ENCODE results near the gene PIK3R3. TPM values are rescaled to one million over a fixed set of nuclear protein-coding genes. Genes with fewer than 3 reads are reported as not detected.

Gene PIK3R3
- total and polyA plus RNA-seq, 9 of the 15 experiments (the other 6 are each of a cell fraction or from before 2014, with no cell fraction given) = 1.4 to 7.7 (median 4.6) TPM

DNA sequence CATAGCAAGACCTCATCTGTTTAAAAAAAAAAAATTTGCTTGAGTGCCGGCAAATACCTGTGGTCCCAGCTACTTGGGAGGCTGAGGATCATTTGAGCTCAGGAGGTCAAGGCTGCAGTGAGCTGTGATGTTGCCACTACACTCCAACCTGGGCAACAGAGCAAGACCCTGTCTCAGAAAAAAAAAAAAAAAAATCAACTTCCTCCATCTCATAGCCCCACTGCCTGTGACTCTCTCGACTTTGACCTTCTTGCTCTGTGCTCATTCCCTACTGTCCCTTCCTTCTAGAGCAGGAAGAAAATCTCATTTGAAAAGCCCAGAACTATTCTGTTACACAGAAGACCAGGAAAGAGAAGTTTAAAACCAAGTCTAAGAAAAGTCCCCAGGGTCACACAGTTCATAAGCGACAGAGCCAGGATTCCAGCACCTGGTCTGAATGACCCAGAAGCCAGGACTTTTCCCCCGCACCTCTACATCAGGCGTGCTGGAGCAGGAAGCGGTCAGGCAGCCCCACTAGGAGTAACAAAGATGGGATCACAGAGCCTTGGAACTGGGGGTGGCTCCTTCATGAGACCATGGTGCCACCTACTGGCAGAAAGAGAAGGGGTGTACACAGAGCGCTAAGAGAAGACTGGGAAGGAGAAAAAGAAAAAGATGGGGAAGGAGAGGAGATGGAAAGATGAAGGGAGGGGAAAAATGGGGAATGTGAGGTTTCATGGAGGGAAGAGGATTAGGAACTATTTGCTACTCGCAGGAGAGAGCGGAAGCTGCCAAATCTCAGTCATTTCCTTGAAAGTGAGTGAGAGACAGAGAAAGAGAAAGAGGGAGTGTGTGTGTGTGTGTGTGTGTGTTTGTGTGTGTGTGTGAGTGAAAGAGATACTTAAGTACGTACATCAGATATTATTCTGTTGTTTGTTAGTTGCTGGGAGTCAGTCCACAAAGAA, 47.0 kb upstream of the PIK3R3 start (continued):
- no peak for TF ChIP-seq NFRKB (IDR thresholded peaks at IDR 0.05; ENCODE audit: low read depth)
- TF ChIP-seq ETV5 (CRISPR knock-in tag; IDR thresholded peaks at IDR 0.05; ENCODE audit: low read depth) = no peak
- TF ChIP-seq ZNF24 (IDR thresholded peaks at IDR 0.05) = peak; percentile 68; the same call in 1 of the 2 replicates
- peak; percentile 28; the same call in 1 of the 2 replicates for TF ChIP-seq TAL1 (IDR thresholded peaks at IDR 0.05)
- no peak for TF ChIP-seq ZNF830 (CRISPR knock-in tag; IDR thresholded peaks at IDR 0.05)
- peak; percentile 86 to 91 for TF ChIP-seq ARNT (IDR thresholded peaks at IDR 0.05)
- TF ChIP-seq, protein P1, sequence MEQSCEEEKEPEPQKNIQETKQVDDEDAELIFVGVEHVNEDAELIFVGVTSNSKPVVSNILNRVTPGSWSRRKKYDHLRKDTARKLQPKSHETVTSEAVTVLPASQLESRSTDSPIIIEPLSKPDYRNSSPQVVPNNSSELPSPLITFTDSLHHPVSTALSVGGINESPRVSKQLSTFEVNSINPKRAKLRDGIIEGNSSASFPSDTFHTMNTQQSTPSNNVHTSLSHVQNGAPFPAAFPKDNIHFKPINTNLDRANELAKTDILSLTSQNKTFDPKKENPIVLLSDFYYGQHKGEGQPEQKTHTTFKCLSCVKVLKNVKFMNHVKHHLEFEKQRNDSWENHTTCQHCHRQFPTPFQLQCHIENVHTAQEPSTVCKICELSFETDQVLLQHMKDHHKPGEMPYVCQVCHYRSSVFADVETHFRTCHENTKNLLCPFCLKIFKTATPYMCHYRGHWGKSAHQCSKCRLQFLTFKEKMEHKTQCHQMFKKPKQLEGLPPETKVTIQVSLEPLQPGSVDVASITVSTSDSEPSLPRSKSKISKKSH (CRISPR knock-in tag; IDR thresholded peaks at IDR 0.05) = no peak
- no peak for TF ChIP-seq ZNF644 (tag; IDR thresholded peaks at IDR 0.05; ENCODE audit: low read depth)
- TF ChIP-seq, protein P2, sequence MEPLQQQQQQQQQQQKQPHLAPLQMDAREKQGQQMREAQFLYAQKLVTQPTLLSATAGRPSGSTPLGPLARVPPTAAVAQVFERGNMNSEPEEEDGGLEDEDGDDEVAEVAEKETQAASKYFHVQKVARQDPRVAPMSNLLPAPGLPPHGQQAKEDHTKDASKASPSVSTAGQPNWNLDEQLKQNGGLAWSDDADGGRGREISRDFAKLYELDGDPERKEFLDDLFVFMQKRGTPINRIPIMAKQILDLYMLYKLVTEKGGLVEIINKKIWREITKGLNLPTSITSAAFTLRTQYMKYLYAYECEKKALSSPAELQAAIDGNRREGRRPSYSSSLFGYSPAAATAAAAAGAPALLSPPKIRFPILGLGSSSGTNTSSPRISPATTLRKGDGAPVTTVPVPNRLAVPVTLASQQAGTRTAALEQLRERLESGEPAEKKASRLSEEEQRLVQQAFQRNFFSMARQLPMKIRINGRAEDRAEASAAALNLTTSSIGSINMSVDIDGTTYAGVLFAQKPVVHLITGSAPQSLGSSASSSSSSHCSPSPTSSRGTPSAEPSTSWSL (CRISPR knock-in tag; IDR thresholded peaks at IDR 0.05; ENCODE audit: borderline replicate concordance) = no peak
- TF ChIP-seq ZNF584 (CRISPR knock-in tag; IDR thresholded peaks at IDR 0.05; ENCODE audit: low read depth) = no peak
- TF ChIP-seq ZNF121 (CRISPR knock-in tag; conservative IDR thresholded peaks at IDR 0.05) = peak; percentile 97
- no peak; the same call in 1 of the 2 replicates for TF ChIP-seq ZNF436 (CRISPR knock-in tag; IDR thresholded peaks at IDR 0.05)
- TF ChIP-seq ZNF311 (CRISPR knock-in tag; IDR thresholded peaks at IDR 0.05) = no peak
- TF ChIP-seq, protein P3, sequence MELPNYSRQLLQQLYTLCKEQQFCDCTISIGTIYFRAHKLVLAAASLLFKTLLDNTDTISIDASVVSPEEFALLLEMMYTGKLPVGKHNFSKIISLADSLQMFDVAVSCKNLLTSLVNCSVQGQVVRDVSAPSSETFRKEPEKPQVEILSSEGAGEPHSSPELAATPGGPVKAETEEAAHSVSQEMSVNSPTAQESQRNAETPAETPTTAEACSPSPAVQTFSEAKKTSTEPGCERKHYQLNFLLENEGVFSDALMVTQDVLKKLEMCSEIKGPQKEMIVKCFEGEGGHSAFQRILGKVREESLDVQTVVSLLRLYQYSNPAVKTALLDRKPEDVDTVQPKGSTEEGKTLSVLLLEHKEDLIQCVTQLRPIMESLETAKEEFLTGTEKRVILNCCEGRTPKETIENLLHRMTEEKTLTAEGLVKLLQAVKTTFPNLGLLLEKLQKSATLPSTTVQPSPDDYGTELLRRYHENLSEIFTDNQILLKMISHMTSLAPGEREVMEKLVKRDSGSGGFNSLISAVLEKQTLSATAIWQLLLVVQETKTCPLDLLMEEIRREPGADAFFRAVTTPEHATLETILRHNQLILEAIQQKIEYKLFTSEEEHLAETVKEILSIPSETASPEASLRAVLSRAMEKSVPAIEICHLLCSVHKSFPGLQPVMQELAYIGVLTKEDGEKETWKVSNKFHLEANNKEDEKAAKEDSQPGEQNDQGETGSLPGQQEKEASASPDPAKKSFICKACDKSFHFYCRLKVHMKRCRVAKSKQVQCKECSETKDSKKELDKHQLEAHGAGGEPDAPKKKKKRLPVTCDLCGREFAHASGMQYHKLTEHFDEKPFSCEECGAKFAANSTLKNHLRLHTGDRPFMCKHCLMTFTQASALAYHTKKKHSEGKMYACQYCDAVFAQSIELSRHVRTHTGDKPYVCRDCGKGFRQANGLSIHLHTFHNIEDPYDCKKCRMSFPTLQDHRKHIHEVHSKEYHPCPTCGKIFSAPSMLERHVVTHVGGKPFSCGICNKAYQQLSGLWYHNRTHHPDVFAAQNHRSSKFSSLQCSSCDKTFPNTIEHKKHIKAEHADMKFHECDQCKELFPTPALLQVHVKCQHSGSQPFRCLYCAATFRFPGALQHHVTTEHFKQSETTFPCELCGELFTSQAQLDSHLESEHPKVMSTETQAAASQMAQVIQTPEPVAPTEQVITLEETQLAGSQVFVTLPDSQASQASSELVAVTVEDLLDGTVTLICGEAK (IDR thresholded peaks at IDR 0.05) = peak; percentile 37; the same call in 1 of the 2 replicates
- TF ChIP-seq, protein P3 (CRISPR knock-in tag; IDR thresholded peaks at IDR 0.05) = no peak

All from K562 (cell line).